HG03025 (cell line): ENCODE data around the gene OAS3.
"Not testable (repeated sequence)": the region's sequence is repeated elsewhere in the genome, so short reads cannot be mapped to it uniquely, and the experiment has no call there.

Source experiments
- ATAC-seq: cut with Tn5 transposase; IDR thresholded peaks from one replicate; pipeline ENCODE4 v1.9.1; 2021; ENCODE audit warnings: mild to moderate bottlenecking, moderate library complexity; ENCODE audit not compliant: unreplicated experiment, low FRiP score

Gene OAS3

GRCh38 chr12:112947761-112948160 lies 9.5 kb downstream of the OAS3 start:
- ATAC-seq: no peak

GRCh38 chr12:112948806-112949205 lies 10.5 kb downstream of the OAS3 start:
- no peak for ATAC-seq

- no peak for ATAC-seq
Observed at GRCh38 chr12:112950701-112951100, 12.4 kb downstream of the OAS3 start.

GRCh38 chr12:112957125-112957524 lies 18.9 kb downstream of the OAS3 start:
- not testable (repeated sequence) for ATAC-seq

- no peak for ATAC-seq
Observed at GRCh38 chr12:112961074-112961473, 22.8 kb downstream of the OAS3 start.

GRCh38 chr12:112961536-112961935 lies 23.3 kb downstream of the OAS3 start:
- ATAC-seq: no peak

- ATAC-seq: no peak
Observed at GRCh38 chr12:112962561-112962960, 24.3 kb downstream of the OAS3 start.

GRCh38 chr12:112963227-112963861 lies 25.1 kb downstream of the OAS3 start:
- no peak for ATAC-seq

GRCh38 chr12:112964067-112964670 lies 25.9 kb downstream of the OAS3 start:
- no peak for ATAC-seq

GRCh38 chr12:112964915-112965314 lies 26.6 kb downstream of the OAS3 start:
- no peak for ATAC-seq

GRCh38 chr12:112965643-112966042 lies 27.4 kb downstream of the OAS3 start:
- no peak for ATAC-seq

GRCh38 chr12:112967306-112967705 lies 29.0 kb downstream of the OAS3 start:
- no peak for ATAC-seq

- no peak for ATAC-seq
Observed at GRCh38 chr12:112967858-112968257, 29.6 kb downstream of the OAS3 start.

GRCh38 chr12:112969547-112970306 lies 31.5 kb downstream of the OAS3 start:
- ATAC-seq: no peak

- no peak for ATAC-seq
Observed at GRCh38 chr12:112970391-112970790, 32.1 kb downstream of the OAS3 start.

- ATAC-seq: no peak
Observed at GRCh38 chr12:112971248-112971647, 33.0 kb downstream of the OAS3 start.

GRCh38 chr12:112973011-112973735 lies 34.9 kb downstream of the OAS3 start:
- ATAC-seq: no peak

- no peak for ATAC-seq
Observed at GRCh38 chr12:112973818-112974231, 35.6 kb downstream of the OAS3 start.

GRCh38 chr12:112974904-112975303 lies 36.6 kb downstream of the OAS3 start:
- ATAC-seq: no peak

GRCh38 chr12:112977139-112977538 lies 38.9 kb downstream of the OAS3 start:
- ATAC-seq: no peak

GRCh38 chr12:112977641-112978040 lies 39.4 kb downstream of the OAS3 start:
- ATAC-seq: no peak
